OCI-LY7 (cell line): ENCODE data around the gene PTPRO. TPM values are rescaled to one million over a fixed set of nuclear protein-coding genes. Genes with fewer than 3 reads are reported as not detected.

ENCODE experiments used
- BruUV-seq: library from RNA; stranded (reverse); fragments of 400-500 nt; replicated peaks from 2 replicates; lab custom pipeline; 2021; lab: Mats Ljungman, UMichigan
- CTCF ChIA-PET: fragments of 300-600 bp; sonication (Branson Sonifier 250); formaldehyde crosslinking; loops from one replicate; lab custom pipeline; 2022; ENCODE audit warnings: antibody characterized with exemption; ENCODE audit not compliant: unreplicated experiment; lab: Charles Lee
- POLR2A ChIA-PET: fragments of 300-600 bp; sonication (Branson Sonifier 250); formaldehyde crosslinking; loops from one replicate; lab custom pipeline; 2022; ENCODE audit warnings: antibody characterized with exemption; lab: Charles Lee
- DNase-seq: peaks from one replicate; pipeline ENCODE4 v3.0.0-alpha.2; 2015; ENCODE audit warnings: low spot score
- H2AFZ ChIP-seq: fragments of 200-600 bp; sonication (generic), shearing (Covaris generic); 2 replicates; pipeline ENCODE4 v1.6.1; 2014; ENCODE audit warnings: mild to moderate bottlenecking, antibody characterized with exemption, low read length, moderate library complexity
- H3K27ac ChIP-seq: fragments of 200-600 bp; sonication (generic); 2 replicates; pipeline ENCODE4 v1.5.1; 2014; ENCODE audit warnings: mixed run types, low read depth, mild to moderate bottlenecking, moderate library complexity, low read length, inconsistent platforms; ENCODE audit not compliant: poor library complexity, severe bottlenecking
- H3K36me3 ChIP-seq: fragments of 200-600 bp; sonication (generic); 2 replicates; pipeline ENCODE4 v1.6.1; 2014; ENCODE audit warnings: mild to moderate bottlenecking, antibody characterized with exemption, low read length, moderate library complexity, mixed read lengths; ENCODE audit not compliant: insufficient read depth
- H3K4me1 ChIP-seq: fragments of 200-600 bp; sonication (generic); 2 replicates; pipeline ENCODE4 v1.5.1; 2014; ENCODE audit warnings: mild to moderate bottlenecking, low read length; ENCODE audit not compliant: insufficient read depth, poor library complexity, severe bottlenecking
- H3K4me2 ChIP-seq: fragments of 200-600 bp; sonication (generic); 2 replicates; pipeline ENCODE4 v1.6.1; 2014; ENCODE audit warnings: mild to moderate bottlenecking, low read length
- H3K4me3 ChIP-seq: fragments of 200-600 bp; sonication (generic); 2 replicates; pipeline ENCODE4 v1.5.1; 2014; ENCODE audit warnings: mild to moderate bottlenecking, low read depth, low read length; ENCODE audit not compliant: poor library complexity, severe bottlenecking
- H3K79me2 ChIP-seq: fragments of 200-600 bp; sonication (generic); 2 replicates; pipeline ENCODE4 v1.6.1; 2016; ENCODE audit warnings: low read depth, mild to moderate bottlenecking, low read length, moderate library complexity, mixed read lengths; ENCODE audit not compliant: insufficient read depth
- H3K9me2 ChIP-seq: fragments of 200-600 bp; sonication (generic); 2 replicates; pipeline ENCODE4 v1.6.1; 2016; ENCODE audit warnings: mild to moderate bottlenecking, low read length, mixed read lengths; ENCODE audit not compliant: insufficient read depth
- H3K9me3 ChIP-seq: fragments of 200-600 bp; sonication (generic); 2 replicates; pipeline ENCODE4 v1.6.1; 2014; ENCODE audit warnings: mild to moderate bottlenecking, mixed run types, low read length, mixed read lengths
- H4K20me1 ChIP-seq: fragments of 200-600 bp; sonication (generic); 2 replicates; pipeline ENCODE4 v1.6.1; 2014; ENCODE audit warnings: mild to moderate bottlenecking, antibody characterized with exemption, low read length, moderate library complexity, mixed read lengths; ENCODE audit not compliant: insufficient read depth
- EZH2phosphoT487 ChIP-seq: fragments of 200-600 bp; sonication (generic); IDR thresholded peaks from 2 replicates; pipeline ENCODE4 v1.6.1; 2018; ENCODE audit warnings: low read depth, borderline replicate concordance, mild to moderate bottlenecking, mixed run types, antibody characterized with exemption, low read length, moderate library complexity, mixed read lengths
- intact Hi-C: fragments of 100-400 bp; cut with micrococcal nuclease; formaldehyde crosslinking; loops from one replicate; pipeline ENCODE4 v1.10.0; 2022; ENCODE audit not compliant: unreplicated experiment
- total RNA-seq, 2 experiments: library from RNA; depleted of rRNA in 1 of 2; stranded (reverse); fragments of >200 nt in 1 of 2; shearing (Covaris generic) in 1 of 2; gene quantifications; 2 replicates each; pipeline ENCODE4 v1.2.3, GENCODE V29; 2014 to 2022
- TF ChIP-seq, protein P1 (sequence below): fragments of 200-600 bp; sonication (generic); conservative IDR thresholded peaks from 2 replicates; pipeline ENCODE4 v1.5.1; 2014; ENCODE audit warnings: mild to moderate bottlenecking, antibody characterized with exemption, low read length, moderate library complexity, mixed read lengths

Gene PTPRO
- total RNA-seq, 2 experiments from 2014 or later, result 0.06 to 0.23 TPM

DNA sequence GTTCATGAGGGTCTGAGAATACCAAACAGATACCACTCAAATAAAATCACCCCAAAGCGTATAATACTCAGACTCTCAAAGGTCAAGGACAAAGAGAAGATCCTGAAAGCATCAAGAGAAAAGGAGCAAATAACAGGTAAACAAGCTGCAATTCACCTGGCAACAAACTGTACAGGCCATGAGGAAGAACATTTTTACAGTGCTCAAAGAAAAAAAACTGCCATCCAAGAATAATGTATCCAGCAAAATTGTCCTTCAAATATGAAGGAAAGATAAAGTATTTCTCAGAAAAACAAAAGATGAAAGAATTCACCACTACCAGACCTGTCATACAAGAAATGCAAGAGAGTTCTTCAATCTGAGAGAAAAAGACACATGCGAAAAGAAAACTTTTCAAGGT is 206.4 kb downstream of the PTPRO start:
- no peak for TF ChIP-seq EZH2phosphoT487
- TF ChIP-seq, protein P1, sequence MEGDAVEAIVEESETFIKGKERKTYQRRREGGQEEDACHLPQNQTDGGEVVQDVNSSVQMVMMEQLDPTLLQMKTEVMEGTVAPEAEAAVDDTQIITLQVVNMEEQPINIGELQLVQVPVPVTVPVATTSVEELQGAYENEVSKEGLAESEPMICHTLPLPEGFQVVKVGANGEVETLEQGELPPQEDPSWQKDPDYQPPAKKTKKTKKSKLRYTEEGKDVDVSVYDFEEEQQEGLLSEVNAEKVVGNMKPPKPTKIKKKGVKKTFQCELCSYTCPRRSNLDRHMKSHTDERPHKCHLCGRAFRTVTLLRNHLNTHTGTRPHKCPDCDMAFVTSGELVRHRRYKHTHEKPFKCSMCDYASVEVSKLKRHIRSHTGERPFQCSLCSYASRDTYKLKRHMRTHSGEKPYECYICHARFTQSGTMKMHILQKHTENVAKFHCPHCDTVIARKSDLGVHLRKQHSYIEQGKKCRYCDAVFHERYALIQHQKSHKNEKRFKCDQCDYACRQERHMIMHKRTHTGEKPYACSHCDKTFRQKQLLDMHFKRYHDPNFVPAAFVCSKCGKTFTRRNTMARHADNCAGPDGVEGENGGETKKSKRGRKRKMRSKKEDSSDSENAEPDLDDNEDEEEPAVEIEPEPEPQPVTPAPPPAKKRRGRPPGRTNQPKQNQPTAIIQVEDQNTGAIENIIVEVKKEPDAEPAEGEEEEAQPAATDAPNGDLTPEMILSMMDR, result no peak
- no peak for DNase-seq
- Histone ChIP-seq H3K36me3 (no peaks in the 10 kb centered on the region), H3K4me2 (no peak overlapping the region), H3K27ac (no peak overlapping the region), H3K79me2 (no peaks in the 10 kb centered on the region), H3K9me3 (peaks cover 5% of the 10 kb centered on the region; the same call in 1 of the 2 replicates), H3K4me1 (peaks cover 15% of the 10 kb centered on the region), H3K9me2 (no peaks in the 10 kb centered on the region), H3K4me3 (no peak overlapping the region), H4K20me1 (no peaks in the 10 kb centered on the region), H2AFZ (no peak overlapping the region)
- intact Hi-C loops, result loop anchor here (10.0 kb wide), 3 partner anchors 374 to 804 kb away; partner anchors contain the start of genes C12orf60 and WBP11
- POLR2A ChIA-PET, result interaction anchor here (0.6 to 1.2 kb wide), 4 partner anchors 25 to 658 kb away, joined by 3 read pairs; no protein-coding TSS in a partner anchor
- CTCF ChIA-PET, result interaction anchor here (0.6 kb wide), 1 partner anchor 62 kb away, joined by 3 read pairs; no protein-coding TSS in a partner anchor
- BruUV-seq, result no TSS peak

DNA sequence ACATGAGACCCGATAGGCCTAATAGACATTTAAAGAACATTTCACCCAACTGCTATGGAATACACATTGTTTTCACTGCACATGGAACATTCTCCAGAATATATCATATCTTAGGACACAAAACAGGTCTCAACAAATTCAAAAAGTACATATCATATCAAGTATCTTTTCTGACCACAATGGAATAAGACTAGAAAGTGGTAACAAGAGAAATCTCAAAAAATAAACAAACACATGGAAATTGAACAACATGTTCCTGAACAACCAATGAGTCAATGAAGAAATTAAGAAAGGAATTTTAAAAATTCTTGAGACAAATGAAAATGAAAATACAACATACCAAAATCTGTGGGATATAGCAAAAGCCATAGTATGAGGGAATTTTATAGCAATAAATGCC is 208.1 kb downstream of the PTPRO start:
- Histone ChIP-seq H2AFZ (no peak overlapping the region), H3K4me2 (no peak overlapping the region), H3K9me3 (peaks cover 5% of the 10 kb centered on the region; the same call in 1 of the 2 replicates), H3K9me2 (no peaks in the 10 kb centered on the region), H3K4me1 (peaks cover 12% of the 10 kb centered on the region), H3K4me3 (no peak overlapping the region), H4K20me1 (no peaks in the 10 kb centered on the region), H3K79me2 (no peaks in the 10 kb centered on the region), H3K36me3 (no peaks in the 10 kb centered on the region), H3K27ac (no peak overlapping the region)
- DNase-seq, result no peak
- ChIA-PET CTCF (interaction anchor here (1.4 kb wide), 1 partner anchor 55 kb away, joined by 3 read pairs; no protein-coding TSS in a partner anchor), POLR2A (interaction anchor here (1.2 to 1.4 kb wide), 2 partner anchors 22 to 54 kb away, joined by 4 to 5 read pairs; no protein-coding TSS in a partner anchor)
- no peak for TF ChIP-seq EZH2phosphoT487
- TF ChIP-seq, protein P1, result no peak
- no TSS peak for BruUV-seq
- intact Hi-C loops, result no loop called here
